CD4-positive, alpha-beta T cell treated with Interleukin-10 for 1 hour (primary cell): ENCODE results near the gene DPH1.

Experiments
- DNase-seq: peaks from one replicate; pipeline ENCODE4 v3.0.0-alpha.2; 2020

The DPH1 gene

DNA sequence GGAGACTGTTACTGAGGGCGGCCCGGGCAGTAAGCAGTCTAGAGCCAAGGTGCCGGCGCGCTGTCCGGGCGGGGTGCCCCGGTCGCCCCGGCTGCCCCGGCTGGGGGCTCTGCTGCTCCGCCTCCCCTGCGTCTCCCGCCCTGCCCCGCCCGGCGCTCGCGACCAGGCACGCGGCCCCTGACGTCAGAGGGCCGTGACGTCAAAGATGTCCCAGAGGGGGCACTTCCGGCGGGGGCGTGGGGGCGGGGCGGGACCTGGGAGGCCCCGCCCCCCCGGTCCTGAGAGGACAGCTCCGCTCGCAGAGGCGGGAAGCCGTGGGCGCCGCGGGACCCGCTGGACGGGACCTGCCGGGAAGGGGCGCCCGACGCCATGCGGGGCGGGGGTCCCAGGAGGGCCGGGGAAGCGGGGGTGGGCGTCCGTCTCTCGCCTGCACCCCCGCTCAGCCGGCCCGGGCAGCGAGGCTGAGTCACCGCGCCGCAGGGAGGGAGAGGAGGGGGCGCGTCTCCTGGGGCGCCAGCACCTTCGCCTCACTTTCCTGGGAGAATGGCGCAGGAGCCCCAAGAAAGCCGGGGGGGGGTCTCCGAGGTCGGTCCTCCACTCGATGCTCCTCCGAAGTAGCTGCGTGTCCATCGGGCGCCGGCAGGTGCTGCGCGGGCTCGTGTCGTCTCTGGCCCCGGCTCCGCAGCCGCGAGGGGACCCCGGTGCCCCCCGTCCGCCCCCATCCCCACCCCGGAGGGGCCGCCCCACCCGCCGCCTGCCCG, 20.5 kb downstream of the DPH1 start:
- DNase-seq: peak; percentile 84

DNA sequence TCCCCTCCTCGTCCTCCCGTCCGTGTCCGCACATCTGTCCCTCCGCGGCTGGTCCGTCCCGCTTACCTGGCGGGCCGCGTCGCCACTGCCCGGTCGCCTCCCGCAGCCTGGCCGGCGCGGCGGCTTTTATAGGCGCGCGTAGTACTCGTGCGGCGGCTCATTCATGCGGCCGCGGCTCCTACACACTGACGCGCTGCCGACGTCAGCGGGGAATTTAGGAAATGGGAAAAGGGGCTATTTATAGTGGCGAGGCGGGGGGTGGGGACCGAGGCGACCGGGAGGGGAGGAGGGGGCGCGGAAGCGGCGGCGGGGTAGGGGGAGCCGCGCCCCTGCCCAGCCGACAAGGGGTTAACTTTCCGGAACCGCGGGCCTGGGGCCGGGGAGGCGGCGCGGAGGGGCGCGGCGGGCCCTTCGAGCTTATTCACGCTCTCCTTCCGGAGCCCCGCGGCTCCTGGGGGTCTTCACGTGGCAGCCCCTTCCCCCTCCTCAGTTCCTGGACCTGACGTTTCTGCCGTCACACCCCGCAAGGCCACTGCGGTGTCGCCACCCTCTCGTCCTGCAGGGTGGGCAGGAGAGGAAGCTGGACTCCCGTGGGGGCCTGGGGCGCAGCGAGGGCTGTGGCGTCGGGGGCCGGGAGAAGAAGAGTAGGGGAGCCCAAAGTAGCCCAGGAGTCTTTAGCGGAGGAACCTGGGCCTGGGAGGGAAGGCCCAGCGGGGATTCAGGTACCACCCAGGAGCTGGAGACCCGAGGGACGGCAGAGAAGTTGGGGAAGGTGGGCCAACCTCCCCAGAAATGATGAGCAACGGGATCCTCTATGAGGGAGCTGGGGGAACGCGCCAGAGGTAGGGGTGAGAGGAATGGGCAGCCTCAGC, 21.3 kb downstream of the DPH1 start:
- peak; percentile 21 for DNase-seq

DNA sequence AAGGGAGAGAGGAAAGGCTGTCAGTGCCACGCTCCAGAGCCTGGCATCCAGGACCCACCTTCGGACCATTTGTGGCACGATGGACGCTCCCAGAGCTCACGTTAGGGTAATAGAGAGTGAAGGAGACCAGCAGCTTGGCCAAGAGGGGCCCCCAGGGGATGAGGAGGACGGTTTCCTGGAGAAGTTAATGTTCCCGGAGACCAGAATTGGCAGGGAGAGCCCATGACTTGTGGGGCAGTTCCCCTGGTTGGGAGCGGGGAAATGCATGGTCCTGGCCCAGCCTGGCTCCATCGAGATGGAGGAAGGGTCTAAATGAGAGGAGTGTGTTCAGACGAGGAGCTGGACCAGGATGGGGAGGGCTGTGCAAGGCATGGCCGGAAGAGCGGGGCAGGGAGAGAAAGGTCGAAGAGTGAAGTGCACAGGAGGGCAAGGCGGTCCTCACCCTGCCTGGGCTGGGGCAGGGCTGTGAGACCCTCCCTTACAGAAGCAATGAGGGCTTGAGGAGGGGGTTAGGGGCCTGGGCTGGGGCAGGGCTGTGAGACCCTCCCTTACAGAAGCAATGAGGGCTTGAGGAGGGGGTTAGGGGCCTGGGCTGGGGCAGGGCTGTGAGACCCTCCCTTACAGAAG, 22.1 kb downstream of the DPH1 start:
- no peak for DNase-seq

DNA sequence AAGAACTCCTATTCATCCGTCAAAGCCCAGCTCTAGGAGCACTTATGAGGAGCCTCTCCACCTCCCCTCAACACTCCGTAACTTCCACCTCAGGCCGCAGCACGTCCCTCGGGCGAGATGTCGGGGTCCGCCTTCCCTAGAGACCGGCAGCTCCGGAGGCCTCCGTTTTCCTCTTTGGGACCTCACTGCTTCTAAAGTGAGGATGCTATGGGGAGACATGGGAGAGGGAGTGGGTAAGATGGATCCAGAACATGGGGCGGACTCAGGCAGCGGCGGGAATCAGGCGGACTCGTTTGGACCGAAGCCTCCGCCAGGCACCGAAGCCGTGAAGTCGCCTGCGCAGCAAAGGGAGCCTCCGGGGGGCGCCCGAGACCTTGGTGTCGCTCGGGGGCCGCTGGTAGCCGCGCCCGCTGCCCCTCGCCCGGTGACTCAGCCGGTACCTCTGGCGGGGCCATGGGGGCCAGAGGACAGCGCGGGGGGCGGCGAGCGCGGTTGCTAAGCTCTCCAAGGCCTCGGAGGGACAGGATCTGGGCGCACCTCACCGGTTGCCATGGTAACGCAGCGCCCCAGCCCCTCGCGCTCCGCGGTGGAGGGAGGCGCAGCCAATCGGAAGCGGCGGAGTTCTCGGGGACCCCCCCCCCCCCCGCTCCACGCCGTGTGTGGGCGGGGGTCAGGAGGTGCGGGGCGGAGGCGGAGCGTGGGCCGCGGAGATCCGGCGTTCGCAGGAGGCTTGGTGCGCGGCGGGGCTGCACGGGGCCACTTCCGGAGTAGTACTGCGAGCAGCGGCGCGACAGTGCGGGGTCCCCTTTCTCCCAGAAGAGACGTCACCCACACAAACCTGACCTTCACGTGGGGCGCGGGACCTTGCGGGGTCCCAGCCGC, 23.7 kb downstream of the DPH1 start:
- peak; percentile 88 for DNase-seq

DNA sequence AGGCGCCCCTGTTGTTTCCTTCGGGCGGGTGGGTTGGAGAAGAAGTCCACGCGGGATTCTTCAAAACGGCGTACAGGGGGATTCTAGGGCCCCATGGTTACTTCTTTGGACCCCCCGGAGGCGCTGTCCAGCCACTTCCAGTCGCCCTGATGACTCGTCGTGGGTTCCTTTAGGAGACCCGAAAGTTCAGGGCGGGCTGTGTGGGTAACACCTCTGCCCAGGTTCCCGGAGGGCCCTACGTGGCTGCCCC, 24.2 kb downstream of the DPH1 start:
- no peak for DNase-seq

DNA sequence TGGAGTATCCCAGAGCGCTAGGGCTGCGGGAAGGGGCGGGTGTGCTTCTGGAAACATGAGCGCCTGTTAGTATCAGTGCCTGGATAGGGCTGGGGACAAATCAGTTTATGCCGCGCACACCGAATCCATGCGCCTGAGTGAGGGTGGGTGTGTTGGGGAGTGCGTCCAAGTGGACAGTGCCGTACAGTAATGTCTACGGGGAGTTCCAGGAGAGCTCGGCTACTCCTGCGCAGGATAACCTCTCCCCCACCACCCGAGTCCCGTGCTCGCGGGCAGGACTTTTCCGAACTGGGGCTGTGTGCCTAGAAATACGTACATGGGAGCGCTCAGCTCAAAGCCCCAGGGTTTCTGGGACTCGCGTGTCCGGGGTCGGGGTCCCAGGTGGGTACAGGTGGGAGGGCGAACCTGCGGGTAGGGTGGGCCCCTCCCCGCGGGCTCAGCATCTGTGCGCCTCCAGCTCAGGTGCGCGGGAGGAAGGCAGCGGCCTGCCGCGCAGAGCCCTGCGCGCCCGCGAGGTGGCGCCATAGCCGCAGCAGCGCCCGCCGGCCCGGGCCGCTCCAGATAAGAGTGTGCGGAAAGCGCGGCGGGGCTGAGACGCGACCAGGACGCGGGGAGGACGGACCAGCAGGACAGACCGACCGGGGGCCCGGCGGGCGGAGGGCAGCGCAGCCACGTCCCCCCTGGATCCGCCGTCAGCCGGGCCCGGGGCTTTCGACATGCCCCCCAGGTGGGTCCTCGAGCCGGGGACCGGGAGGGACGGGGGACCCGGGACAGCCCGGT, 24.7 kb downstream of the DPH1 start, which contains the start of gene HIC1:
TSS of gene HIC1 (plus strand) at position 592 of the 780 bp plus-strand sequence. CDS start 1,588 bp downstream, outside the sequence.
- peak; percentile 84 for DNase-seq

DNA sequence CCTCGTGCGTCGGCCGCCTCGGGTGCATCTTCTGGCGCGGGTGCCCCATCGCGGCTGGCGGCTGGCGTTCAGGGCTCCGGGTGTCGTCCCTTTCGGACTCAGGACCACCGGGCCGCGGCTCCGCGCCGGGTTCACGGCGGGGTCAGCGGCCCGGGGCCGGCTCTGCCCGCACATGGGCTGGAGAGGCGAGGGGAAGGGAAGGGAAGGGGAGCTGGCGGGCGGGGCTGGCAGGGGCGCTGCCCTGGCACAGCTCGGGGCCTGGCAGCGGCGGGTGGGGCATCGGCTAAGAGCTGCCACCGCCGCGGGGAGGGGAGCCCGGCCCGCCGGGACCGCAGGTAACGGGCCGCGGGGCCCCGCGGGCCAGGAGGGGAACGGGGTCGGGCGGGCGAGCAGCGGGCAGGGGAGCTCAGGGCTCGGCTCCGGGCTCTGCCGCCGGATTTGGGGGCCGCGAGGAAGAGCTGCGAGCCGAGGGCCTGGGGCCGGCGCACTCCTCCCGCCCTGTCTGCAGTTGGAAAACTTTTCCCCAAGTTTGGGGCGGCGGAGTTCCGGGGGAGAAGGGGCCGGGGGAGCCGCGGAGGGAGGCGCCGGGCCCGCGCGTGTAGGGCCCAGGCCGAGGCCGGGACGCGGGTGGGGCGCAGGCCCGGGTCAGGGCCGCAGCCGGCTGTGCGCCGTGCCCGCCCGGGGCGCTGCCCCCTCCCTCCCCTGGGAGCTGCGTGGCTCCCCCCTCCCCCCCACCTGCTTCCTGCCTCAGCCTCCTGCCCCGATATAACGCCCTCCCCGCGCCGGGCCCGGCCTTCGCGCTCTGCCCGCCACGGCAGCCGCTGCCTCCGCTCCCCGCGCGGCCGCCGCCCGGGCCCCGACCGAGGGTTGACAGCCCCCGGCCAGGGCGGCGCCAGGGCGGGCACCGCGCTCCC, 25.6 kb downstream of the DPH1 start:
- peak; percentile 52 for DNase-seq

DNA sequence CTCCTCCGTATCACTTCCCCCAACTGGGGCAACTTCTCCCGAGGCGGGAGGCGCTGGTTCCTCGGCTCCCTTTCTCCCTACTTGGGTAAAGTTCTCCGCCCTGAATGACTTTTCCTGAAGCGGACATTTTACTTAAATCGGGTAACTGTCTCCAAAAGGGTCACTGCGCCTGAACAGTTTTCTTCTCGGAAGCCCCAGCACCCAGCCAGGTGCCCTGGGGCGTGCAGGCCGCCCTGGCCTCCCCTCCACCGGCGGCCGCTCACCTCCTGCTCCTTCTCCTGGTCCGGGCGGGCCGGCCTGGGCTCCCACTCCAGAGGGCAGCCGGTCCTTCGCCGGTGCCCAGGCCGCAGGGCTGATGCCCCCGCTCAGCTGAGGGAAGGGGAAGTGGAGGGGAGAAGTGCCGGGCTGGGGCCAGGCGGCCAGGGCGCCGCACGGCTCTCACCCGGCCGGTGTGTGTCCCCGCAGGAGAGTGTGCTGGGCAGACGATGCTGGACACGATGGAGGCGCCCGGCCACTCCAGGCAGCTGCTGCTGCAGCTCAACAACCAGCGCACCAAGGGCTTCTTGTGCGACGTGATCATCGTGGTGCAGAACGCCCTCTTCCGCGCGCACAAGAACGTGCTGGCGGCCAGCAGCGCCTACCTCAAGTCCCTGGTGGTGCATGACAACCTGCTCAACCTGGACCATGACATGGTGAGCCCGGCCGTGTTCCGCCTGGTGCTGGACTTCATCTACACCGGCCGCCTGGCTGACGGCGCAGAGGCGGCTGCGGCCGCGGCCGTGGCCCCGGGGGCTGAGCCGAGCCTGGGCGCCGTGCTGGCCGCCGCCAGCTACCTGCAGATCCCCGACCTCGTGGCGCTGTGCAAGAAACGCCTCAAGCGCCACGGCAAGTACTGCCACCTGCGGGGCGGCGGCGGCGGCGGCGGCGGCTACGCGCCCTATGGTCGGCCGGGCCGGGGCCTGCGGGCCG, 26.5 kb downstream of the DPH1 start:
- peak; percentile 55 for DNase-seq

DNA sequence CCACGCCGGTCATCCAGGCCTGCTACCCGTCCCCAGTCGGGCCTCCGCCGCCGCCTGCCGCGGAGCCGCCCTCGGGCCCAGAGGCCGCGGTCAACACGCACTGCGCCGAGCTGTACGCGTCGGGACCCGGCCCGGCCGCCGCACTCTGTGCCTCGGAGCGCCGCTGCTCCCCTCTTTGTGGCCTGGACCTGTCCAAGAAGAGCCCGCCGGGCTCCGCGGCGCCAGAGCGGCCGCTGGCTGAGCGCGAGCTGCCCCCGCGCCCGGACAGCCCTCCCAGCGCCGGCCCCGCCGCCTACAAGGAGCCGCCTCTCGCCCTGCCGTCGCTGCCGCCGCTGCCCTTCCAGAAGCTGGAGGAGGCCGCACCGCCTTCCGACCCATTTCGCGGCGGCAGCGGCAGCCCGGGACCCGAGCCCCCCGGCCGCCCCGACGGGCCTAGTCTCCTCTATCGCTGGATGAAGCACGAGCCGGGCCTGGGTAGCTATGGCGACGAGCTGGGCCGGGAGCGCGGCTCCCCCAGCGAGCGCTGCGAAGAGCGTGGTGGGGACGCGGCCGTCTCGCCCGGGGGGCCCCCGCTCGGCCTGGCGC, 27.3 kb downstream of the DPH1 start:
- no peak for DNase-seq

DNA sequence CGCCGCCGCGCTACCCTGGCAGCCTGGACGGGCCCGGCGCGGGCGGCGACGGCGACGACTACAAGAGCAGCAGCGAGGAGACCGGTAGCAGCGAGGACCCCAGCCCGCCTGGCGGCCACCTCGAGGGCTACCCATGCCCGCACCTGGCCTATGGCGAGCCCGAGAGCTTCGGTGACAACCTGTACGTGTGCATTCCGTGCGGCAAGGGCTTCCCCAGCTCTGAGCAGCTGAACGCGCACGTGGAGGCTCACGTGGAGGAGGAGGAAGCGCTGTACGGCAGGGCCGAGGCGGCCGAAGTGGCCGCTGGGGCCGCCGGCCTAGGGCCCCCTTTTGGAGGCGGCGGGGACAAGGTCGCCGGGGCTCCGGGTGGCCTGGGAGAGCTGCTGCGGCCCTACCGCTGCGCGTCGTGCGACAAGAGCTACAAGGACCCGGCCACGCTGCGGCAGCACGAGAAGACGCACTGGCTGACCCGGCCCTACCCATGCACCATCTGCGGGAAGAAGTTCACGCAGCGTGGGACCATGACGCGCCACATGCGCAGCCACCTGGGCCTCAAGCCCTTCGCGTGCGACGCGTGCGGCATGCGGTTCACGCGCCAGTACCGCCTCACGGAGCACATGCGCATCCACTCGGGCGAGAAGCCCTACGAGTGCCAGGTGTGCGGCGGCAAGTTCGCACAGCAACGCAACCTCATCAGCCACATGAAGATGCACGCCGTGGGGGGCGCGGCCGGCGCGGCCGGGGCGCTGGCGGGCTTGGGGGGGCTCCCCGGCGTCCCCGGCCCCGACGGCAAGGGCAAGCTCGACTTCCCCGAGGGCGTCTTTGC, 28.0 kb downstream of the DPH1 start:
- DNase-seq: no peak

DNA sequence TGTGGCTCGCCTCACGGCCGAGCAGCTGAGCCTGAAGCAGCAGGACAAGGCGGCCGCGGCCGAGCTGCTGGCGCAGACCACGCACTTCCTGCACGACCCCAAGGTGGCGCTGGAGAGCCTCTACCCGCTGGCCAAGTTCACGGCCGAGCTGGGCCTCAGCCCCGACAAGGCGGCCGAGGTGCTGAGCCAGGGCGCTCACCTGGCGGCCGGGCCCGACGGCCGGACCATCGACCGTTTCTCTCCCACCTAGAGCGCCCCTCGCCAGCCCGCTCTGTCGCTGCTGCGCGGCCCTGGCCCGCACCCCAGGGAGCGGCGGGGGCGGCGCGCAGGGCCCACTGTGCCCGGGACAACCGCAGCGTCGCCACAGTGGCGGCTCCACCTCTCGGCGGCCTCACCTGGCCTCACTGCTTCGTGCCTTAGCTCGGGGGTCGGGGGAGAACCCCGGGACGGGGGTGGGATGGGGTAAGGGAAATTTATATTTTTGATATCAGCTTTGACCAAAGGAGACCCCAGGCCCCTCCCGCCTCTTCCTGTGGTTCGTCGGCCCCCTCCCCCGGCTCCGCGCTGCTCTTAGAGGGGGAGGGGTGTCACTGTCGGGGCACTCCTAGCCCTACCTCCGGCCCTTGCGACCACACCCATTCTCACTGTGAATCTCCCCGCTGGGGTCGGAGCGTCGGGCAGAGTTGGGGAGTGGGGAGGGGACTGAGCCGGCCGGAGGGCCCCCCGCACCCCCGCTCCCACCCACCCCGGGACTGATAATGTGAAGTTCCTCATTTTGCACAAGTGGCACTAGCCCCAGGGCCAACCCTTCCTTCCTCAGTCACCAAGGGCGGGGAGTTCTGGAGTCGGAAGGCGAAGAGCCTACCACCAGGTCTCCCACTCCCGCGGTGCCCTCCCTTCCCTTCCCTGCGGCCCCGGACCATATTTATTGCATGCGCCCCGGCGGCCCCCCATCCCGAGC, 28.9 kb downstream of the DPH1 start:
- peak; percentile 68 for DNase-seq

DNA sequence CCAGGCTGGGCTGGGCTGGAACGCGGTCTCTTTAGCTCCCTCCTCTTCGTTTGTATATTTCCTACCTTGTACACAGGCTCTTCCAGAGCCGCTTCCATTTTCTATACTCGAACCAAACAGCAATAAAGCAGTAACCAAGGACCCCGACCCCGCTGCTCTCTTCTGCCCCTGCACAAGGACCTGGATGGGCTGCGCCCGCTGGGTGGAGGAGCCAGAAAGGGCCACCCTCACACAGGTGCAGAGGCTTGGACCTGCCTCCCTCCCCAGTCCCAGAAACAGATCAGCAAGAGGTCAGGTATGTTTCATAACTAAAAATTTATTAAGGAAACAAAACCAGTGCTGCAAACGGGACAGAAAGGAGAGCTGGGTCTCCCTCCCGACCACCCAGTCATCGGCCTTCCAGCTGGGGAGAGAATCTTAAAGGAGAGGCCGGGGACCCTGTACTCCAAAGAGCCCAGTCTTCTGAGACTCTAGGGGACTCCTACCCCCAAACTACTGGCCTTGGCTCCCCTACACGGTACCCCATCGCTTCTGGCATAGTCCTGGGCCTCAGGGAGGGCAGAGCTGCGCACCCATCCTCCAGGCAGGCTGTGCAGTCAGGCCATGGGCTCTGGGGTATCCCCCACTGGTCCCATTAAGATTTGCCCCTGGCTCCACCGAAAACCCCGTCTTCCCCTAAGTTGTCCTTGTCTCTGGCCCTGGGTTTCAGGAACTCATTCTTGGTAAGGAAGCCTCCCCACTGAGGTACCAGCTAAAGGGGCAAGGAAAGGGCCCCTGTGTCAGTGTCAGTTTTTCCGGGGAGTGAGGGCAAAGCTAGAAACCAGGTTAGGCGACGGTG, 29.8 kb downstream of the DPH1 start:
- DNase-seq: no peak

DNA sequence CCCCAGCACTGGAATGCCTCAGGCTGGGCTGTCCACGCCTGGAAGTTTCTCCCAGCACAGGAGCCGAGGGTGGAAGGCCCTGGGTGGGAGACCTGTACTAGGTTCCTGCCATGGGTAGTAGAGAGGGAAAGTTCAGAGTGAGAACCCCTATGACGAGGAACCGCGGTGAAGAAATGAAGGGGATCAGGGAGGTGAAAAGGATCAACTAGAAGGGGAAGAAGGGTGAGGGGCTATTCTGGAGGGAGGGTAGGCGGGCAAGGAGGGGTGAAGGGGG, 30.4 kb downstream of the DPH1 start:
- DNase-seq: no peak

DNA sequence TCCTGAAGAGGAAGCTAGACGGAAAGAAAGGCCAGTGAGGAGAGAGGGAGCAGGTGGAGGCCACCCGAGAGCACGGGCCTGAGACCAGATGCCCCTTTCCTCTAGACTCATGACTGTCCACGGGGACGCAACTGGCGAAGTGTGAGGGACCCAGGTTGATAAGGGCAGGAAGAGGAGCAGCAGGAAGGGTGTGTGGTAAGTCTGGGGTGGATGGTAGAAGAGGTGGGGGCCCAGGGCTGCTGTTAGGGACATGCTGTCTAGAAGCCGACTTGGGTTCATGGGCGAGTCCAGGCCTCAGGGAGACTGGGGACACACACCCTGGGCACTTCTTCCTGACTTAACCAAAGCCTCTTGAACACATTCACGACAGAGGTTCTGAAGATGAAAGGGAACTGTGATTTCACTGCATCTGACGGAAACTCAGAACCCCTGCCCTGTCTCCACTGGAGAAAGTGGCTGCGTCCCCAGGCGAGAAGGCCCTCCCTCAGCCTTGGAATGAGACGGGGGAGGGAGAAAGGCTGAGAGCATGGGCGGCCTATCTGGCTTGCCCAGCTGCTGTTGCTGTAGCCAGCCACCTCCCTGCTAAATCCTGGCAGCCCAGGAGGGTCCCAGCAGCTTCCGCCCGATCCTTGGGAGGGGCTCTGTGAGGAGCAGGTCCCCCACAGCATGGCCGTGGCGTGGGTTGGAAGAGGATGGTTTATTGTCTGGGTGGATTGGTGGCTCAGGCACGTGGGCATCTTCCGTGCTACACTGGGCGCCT, 30.9 kb downstream of the DPH1 start:
- DNase-seq: no peak

DNA sequence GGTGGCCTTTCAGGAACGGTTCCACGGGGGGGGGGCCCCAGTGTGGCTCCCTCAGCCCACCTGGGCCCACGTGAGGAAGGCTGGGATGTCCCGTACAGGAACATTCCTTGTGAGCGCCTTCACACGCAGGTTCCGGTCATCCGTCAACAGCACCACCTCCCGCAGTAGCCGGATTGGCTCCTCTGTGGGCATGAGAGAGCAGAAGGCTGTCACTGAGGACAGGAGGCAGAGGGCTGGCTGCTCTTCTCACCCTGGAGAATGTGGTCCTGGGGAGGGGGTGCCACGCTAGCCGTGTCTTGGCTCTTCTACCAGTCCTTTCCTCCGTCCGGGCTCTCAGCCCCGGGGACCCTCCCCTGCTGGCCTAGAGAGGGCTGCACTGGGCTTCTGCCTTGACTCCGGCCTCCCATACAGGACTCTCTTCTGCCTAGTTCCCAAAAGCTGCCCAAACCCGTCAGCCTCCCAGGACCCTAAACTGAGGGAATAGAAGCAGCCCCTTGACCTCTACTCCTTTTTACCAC, 31.5 kb downstream of the DPH1 start:
- DNase-seq: no peak
